ENCODE data around the gene IFT25.
"Not testable (repeated sequence)": the region's sequence is repeated elsewhere in the genome, so short reads cannot be mapped to it uniquely, and the experiment has no call there.

IFT25 gene

GRCh38 chr1:53945433-53946251 lies at the start of gene IFT25:
Gene IFT25, minus strand, starts transcription at chr1:53945699. Its CDS starts 5,617 bp downstream, at chr1:53940082.
- DNase-seq: peak; percentile 98

- not testable (repeated sequence) for DNase-seq
Measured at GRCh38 chr1:53994516-53994915, 49.0 kb upstream of the IFT25 start.

- no peak for DNase-seq
Measured at GRCh38 chr1:53992085-53992874, 46.8 kb upstream of the IFT25 start.

- DNase-seq: peak; percentile 71
Measured at GRCh38 chr1:53987880-53988279, 42.4 kb upstream of the IFT25 start.

- no peak for DNase-seq
Measured at GRCh38 chr1:53986458-53986857, 41.0 kb upstream of the IFT25 start.

- DNase-seq: no peak
Measured at GRCh38 chr1:53984726-53985125, 39.2 kb upstream of the IFT25 start.

GRCh38 chr1:53982763-53983104 lies 37.2 kb upstream of the IFT25 start:
- no peak for DNase-seq

GRCh38 chr1:53982034-53982762 lies 36.7 kb upstream of the IFT25 start:
- DNase-seq: no peak

- no peak for DNase-seq
Measured at GRCh38 chr1:53981220-53981619, 35.7 kb upstream of the IFT25 start.

- no peak for DNase-seq
Measured at GRCh38 chr1:53979712-53980450, 34.4 kb upstream of the IFT25 start.

GRCh38 chr1:53975861-53976260 lies 30.4 kb upstream of the IFT25 start:
- DNase-seq: no peak

- no peak for DNase-seq
Measured at GRCh38 chr1:53971718-53972117, 26.2 kb upstream of the IFT25 start.

- not testable (repeated sequence) for DNase-seq
Measured at GRCh38 chr1:53969323-53969722, 23.8 kb upstream of the IFT25 start.

- DNase-seq: no peak
Measured at GRCh38 chr1:53968125-53968513, 22.6 kb upstream of the IFT25 start.

GRCh38 chr1:53967409-53968124 lies 22.1 kb upstream of the IFT25 start:
- DNase-seq: no peak

GRCh38 chr1:53966794-53967193 lies 21.3 kb upstream of the IFT25 start:
- no peak for DNase-seq

- DNase-seq: no peak
Measured at GRCh38 chr1:53964109-53964508, 18.6 kb upstream of the IFT25 start.

- no peak for DNase-seq
Measured at GRCh38 chr1:53963460-53963859, 18.0 kb upstream of the IFT25 start.

GRCh38 chr1:53962395-53962794 lies 16.9 kb upstream of the IFT25 start:
- DNase-seq: no peak

- peak; percentile 50 for DNase-seq
Measured at GRCh38 chr1:53959664-53960250, 14.3 kb upstream of the IFT25 start.

- no peak for DNase-seq
Measured at GRCh38 chr1:53957194-53957818, 11.8 kb upstream of the IFT25 start.

Data from activated CD4-positive, alpha-beta T cell treated with anti-CD3 and anti-CD28 coated beads, Interleukin-10, Interleukin-2, amounts not matched to agents 100 ng/mL and 50 ng/mL, durations not matched to agents 16 hours and 8 hours (primary cell).